Calu3 (cell line): ENCODE data around the gene SEC16B. TPM values are rescaled to one million over a fixed set of nuclear protein-coding genes. Genes with fewer than 3 reads are reported as not detected.

Experiments
- BruUV-seq: library from RNA; stranded (reverse); fragments of 400-500 nt; replicated peaks from 2 replicates; lab custom pipeline; 2021; lab: Mats Ljungman, UMichigan
- CTCF ChIA-PET: fragments of 300-600 bp; sonication (Branson Sonifier 250); formaldehyde crosslinking; loops from one replicate; lab custom pipeline; 2022; ENCODE audit warnings: antibody characterized with exemption; lab: Charles Lee
- DNase-seq: peaks from one replicate; pipeline ENCODE4 v3.0.0; 2022
- H3K27ac Mint-ChIP-seq: one replicate; pipeline ENCODE4 v1.8.0; 2022; ENCODE audit warnings: mixed read lengths; ENCODE audit not compliant: unreplicated experiment
- H3K27me3 Mint-ChIP-seq: one replicate; pipeline ENCODE4 v1.8.0; 2022; ENCODE audit warnings: mixed read lengths; ENCODE audit not compliant: unreplicated experiment
- H3K36me3 Mint-ChIP-seq: one replicate; pipeline ENCODE4 v1.8.0; 2022; ENCODE audit warnings: mild to moderate bottlenecking, moderate library complexity, mixed read lengths; ENCODE audit not compliant: insufficient read depth, unreplicated experiment
- H3K4me1 Mint-ChIP-seq: one replicate; pipeline ENCODE4 v1.8.0; 2022; ENCODE audit warnings: mild to moderate bottlenecking, low read depth, mixed read lengths; ENCODE audit not compliant: unreplicated experiment
- H3K4me3 Mint-ChIP-seq: one replicate; pipeline ENCODE4 v1.8.0; 2022; ENCODE audit warnings: mild to moderate bottlenecking, low read depth, moderate library complexity, mixed read lengths; ENCODE audit not compliant: unreplicated experiment
- H3K9me3 Mint-ChIP-seq: one replicate; pipeline ENCODE4 v1.8.0; 2022; ENCODE audit warnings: low read depth, mixed read lengths; ENCODE audit not compliant: unreplicated experiment
- CTCF ChIP-seq: fragments of 200-600 bp; IDR thresholded peaks from one replicate; pipeline ENCODE4 v1.8.0; 2022; ENCODE audit warnings: antibody characterized with exemption; ENCODE audit not compliant: unreplicated experiment
- intact Hi-C: fragments of 100-400 bp; cut with micrococcal nuclease; formaldehyde crosslinking; loops from one replicate; pipeline ENCODE4 v1.10.0; 2022; ENCODE audit not compliant: unreplicated experiment
- total RNA-seq: library from RNA; stranded (reverse); gene quantifications from 2 replicates; pipeline ENCODE4 v1.2.3, GENCODE V29; 2022

The SEC16B gene
- total RNA-seq, 1 experiment from 2014 or later = 4.2 TPM

- no peak for TF ChIP-seq CTCF
- DNase-seq = no peak
- Mint-ChIP-seq H3K27ac (no peak overlapping the region), H3K9me3 (peaks cover 3% of the 10 kb centered on the region), H3K27me3 (no peaks in the 10 kb centered on the region), H3K4me1 (peaks cover 18% of the 10 kb centered on the region), H3K4me3 (no peak overlapping the region), H3K36me3 (no peaks in the 10 kb centered on the region)
- intact Hi-C loops = no loop called here
- CTCF ChIA-PET = no interaction called here
- BruUV-seq = no TSS peak
Measured at GRCh38 chr1:177897281-177897997, 72.4 kb downstream of the SEC16B start.

Other genes starting within 250 kb of the SEC16B start
- 29.7 and 32.4 TPM in 2 replicates for gene RASAL2, start 124.0 kb upstream of the SEC16B start, total RNA-seq